Erythroblast (primary cell): ENCODE data around the gene DNAJC30.

Experiments used
- GATA1 ChIP-seq: IDR thresholded peaks from 2 replicates; pipeline ENCODE4 v1.6.1; 2011; ENCODE audit warnings: low read depth, mild to moderate bottlenecking, control low read depth, low read length, moderate library complexity
- POLR2A ChIP-seq: IDR thresholded peaks from 2 replicates; pipeline ENCODE4 v1.6.1; 2011; ENCODE audit warnings: mild to moderate bottlenecking, low read length

DNA sequence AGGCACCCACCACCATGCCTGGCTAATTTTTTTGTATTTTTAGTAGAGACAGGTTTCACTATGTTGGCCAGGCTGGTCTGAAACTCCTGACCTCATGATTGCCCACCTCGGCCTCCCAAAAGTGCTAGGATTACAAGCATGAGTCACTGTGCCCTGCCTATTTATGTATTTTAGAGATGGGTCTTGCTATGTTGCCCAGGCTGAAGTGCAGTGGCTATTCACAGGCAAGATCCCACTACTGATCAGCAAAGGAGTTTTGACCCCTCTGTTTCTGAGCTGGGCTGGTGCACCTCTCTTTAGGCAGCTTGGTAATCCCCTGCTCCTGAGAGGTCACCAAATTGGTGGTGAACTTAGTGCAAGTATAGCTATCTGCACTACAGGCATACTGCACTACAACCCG lies 49.1 kb upstream of the DNAJC30 start:
- TF ChIP-seq POLR2A, result no peak
- TF ChIP-seq GATA1, result no peak
